Liver (tissue), 9 donors: ENCODE results near the gene ANKDD1B. TPM values are rescaled to one million over a fixed set of nuclear protein-coding genes. Genes with fewer than 3 reads are reported as not detected.

Experiments used
- DNase-seq: peaks from one replicate; pipeline ENCODE4 v3.0.0-alpha.2; 2017; ENCODE audit warnings: low spot score
- H3K27ac ChIP-seq, 2 donors: one replicate each; pipeline ENCODE4 v1.7.0; 2013; ENCODE audit warnings: inconsistent platforms in 2 of 2, low read length in 2 of 2, control low read depth in 1 of 2, low read depth in 1 of 2, mild to moderate bottlenecking in 1 of 2
- H3K27me3 ChIP-seq, 4 donors: one replicate each; pipeline versions ENCODE4 v1.6.1 to v1.7.0; 2013; ENCODE audit warnings: low read length in 3 of 4, inconsistent platforms in 1 of 4, mild to moderate bottlenecking in 1 of 4, moderate library complexity in 1 of 4; ENCODE audit not compliant: control insufficient read depth in 4 of 4, insufficient read depth in 4 of 4
- H3K36me3 ChIP-seq, 4 donors: one replicate each; pipeline versions ENCODE4 v1.6.1 to v1.7.0; 2013; ENCODE audit warnings: low read length in 3 of 4, mild to moderate bottlenecking in 3 of 4, low read depth in 1 of 4, moderate library complexity in 1 of 4; ENCODE audit not compliant: control insufficient read depth in 4 of 4, insufficient read depth in 3 of 4
- H3K4me1 ChIP-seq, 4 donors: one replicate each; pipeline versions ENCODE4 v1.6.1 to v1.7.0; 2013; ENCODE audit warnings: low read length in 3 of 4, mild to moderate bottlenecking in 3 of 4, moderate library complexity in 1 of 4; ENCODE audit not compliant: control insufficient read depth in 4 of 4, insufficient read depth in 4 of 4
- H3K4me3 ChIP-seq, 3 donors: one replicate each; pipeline versions ENCODE4 v1.6.1 to v1.7.0; 2013; ENCODE audit warnings: low read length in 3 of 3, control low read depth in 1 of 3, low read depth in 1 of 3, mild to moderate bottlenecking in 1 of 3
- H3K9ac ChIP-seq, 2 donors: one replicate each; pipeline ENCODE4 v1.7.0; 2013; ENCODE audit warnings: low read length in 2 of 2, mild to moderate bottlenecking in 2 of 2, moderate library complexity in 2 of 2, control low read depth in 1 of 2, low read depth in 1 of 2
- H3K9me3 ChIP-seq, 4 donors: one replicate each; pipeline versions ENCODE4 v1.6.1 to v1.7.0; 2013; ENCODE audit warnings: low read length in 3 of 4; ENCODE audit not compliant: control insufficient read depth in 4 of 4
- CTCF ChIP-seq: fragments of 150-350 bp; IDR thresholded peaks from 2 replicates; pipeline ENCODE4 v1.5.1; 2017; ENCODE audit warnings: improper control_type of control experiment, low read depth, low read length; ENCODE audit not compliant: missing input control
- EGR1 ChIP-seq, 2 donors: IDR thresholded peaks; 2 replicates each; pipeline ENCODE4 v1.6.1; 2016 to 2018; ENCODE audit warnings: antibody characterized with exemption in 2 of 2, low read depth in 2 of 2
- FOXA1 ChIP-seq: IDR thresholded peaks from 2 replicates; pipeline ENCODE4 v1.6.1; 2016; ENCODE audit warnings: antibody characterized with exemption
- FOXA2 ChIP-seq: IDR thresholded peaks from 2 replicates; pipeline ENCODE4 v1.6.1; 2016; ENCODE audit warnings: antibody characterized with exemption
- GABPA ChIP-seq, 2 donors: IDR thresholded peaks in 1 of 2; conservative IDR thresholded peaks in 1 of 2; 2 replicates each; pipeline ENCODE4 v1.6.1; 2016; ENCODE audit warnings: antibody characterized with exemption in 2 of 2, mild to moderate bottlenecking in 1 of 2, moderate library complexity in 1 of 2
- HNF4A ChIP-seq, 2 donors: conservative IDR thresholded peaks; 2 replicates each; pipeline ENCODE4 v1.6.1; 2016; ENCODE audit warnings: antibody characterized with exemption in 2 of 2, mild to moderate bottlenecking in 2 of 2
- HNF4G ChIP-seq: IDR thresholded peaks from 2 replicates; pipeline ENCODE4 v1.6.1; 2016; ENCODE audit warnings: antibody characterized with exemption
- JUND ChIP-seq, 2 donors: IDR thresholded peaks; 2 replicates each; pipeline ENCODE4 v1.6.1; 2016; ENCODE audit warnings: antibody characterized with exemption in 2 of 2
- MAX ChIP-seq: IDR thresholded peaks from 2 replicates; pipeline ENCODE4 v1.6.1; 2016; ENCODE audit warnings: antibody characterized with exemption
- NR2F2 ChIP-seq: IDR thresholded peaks from 2 replicates; pipeline ENCODE4 v1.6.1; 2016; ENCODE audit warnings: antibody characterized with exemption
- RAD21 ChIP-seq, 2 donors: IDR thresholded peaks; 2 replicates each; pipeline ENCODE4 v1.6.1; 2016; ENCODE audit warnings: antibody characterized with exemption in 2 of 2, mild to moderate bottlenecking in 2 of 2
- REST ChIP-seq: IDR thresholded peaks from 2 replicates; pipeline ENCODE4 v1.6.1; 2016; ENCODE audit warnings: antibody characterized with exemption, mild to moderate bottlenecking
- SP1 ChIP-seq: IDR thresholded peaks from 2 replicates; pipeline ENCODE4 v1.6.1; 2018; ENCODE audit warnings: antibody characterized with exemption, mild to moderate bottlenecking
- TAF1 ChIP-seq: conservative IDR thresholded peaks from 2 replicates; pipeline ENCODE4 v1.6.1; 2016; ENCODE audit warnings: antibody characterized with exemption, mild to moderate bottlenecking
- YY1 ChIP-seq: IDR thresholded peaks from 2 replicates; pipeline ENCODE4 v1.6.1; 2016; ENCODE audit warnings: antibody characterized with exemption, mild to moderate bottlenecking
- WGBS: extraction: QIAGEN DNeasy Blood & Tissue Kit; methylation state at CpG from one replicate; pipeline ENCODE4 v1.1.7; 2013; 5-methylcytosine and 5-hydroxymethylcytosine counted together
- polyA plus RNA-seq, 2 donors: library from polyadenylated mRNA; stranded (reverse) in 1 of 2; unstranded in 1 of 2; fragments of 200-250 nt in 1 of 2; fragments of >200 nt in 1 of 2; fragmentation: Nextera tagmentation in 1 of 2; extraction: Ambion mirVana in 1 of 2; gene quantifications; one replicate each; pipeline versions ENCODE4 v1.2.1 to v1.2.3, GENCODE V29; 2013 to 2015
- total RNA-seq, 2 donors: library from RNA; depleted of rRNA; stranded (reverse); fragments of >200 nt; gene quantifications; one replicate each; pipeline ENCODE4 v1.2.3, GENCODE V29; 2014
- TF ChIP-seq, protein P1 (sequence below): IDR thresholded peaks from 2 replicates; pipeline ENCODE4 v1.6.1; 2016; ENCODE audit warnings: antibody characterized with exemption
- donor health status: healthy.
- donor health status: healthy.
- donor health status: healthy.
- donor health status: healthy.
- donor health status: healthy.

Gene ANKDD1B
- total and polyA plus RNA-seq, 4 donors: 0.05 to 1.4 (median 0.52) TPM

GRCh38 chr5:75637949-75638348 is 26.7 kb downstream of the ANKDD1B start:
- DNase-seq: no peak
- Histone ChIP-seq H3K4me3 (no peak overlapping the region), H3K4me1 (no peaks in the 10 kb centered on the region), H3K27ac (no peak overlapping the region), H3K27me3 (no peaks in the 10 kb centered on the region), H3K9me3 (no peaks in the 10 kb centered on the region), H3K9ac (no peak overlapping the region), H3K36me3 (no peaks in the 10 kb centered on the region)
- WGBS: 95% methylated on average over 1 of the region's 1 CpG
- TF ChIP-seq, protein P1, sequence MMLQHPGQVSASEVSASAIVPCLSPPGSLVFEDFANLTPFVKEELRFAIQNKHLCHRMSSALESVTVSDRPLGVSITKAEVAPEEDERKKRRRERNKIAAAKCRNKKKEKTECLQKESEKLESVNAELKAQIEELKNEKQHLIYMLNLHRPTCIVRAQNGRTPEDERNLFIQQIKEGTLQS: no peak
- TF ChIP-seq NR2F2 (no peak), SP1 (no peak)

GRCh38 chr5:75639535-75640311 is 28.5 kb downstream of the ANKDD1B start:
- H3K27ac ChIP-seq: no peak overlapping the region
- no peaks in the 10 kb centered on the region for H3K4me1 ChIP-seq
- H3K9ac ChIP-seq: no peak overlapping the region
- no peaks in the 10 kb centered on the region for H3K36me3 ChIP-seq
- 85% methylated on average over 3 of the region's 3 CpGs for WGBS
- H3K4me3 ChIP-seq: no peak overlapping the region
- TF ChIP-seq RAD21 (IDR thresholded peaks at IDR 0.05) (no peak), MAX (no peak), HNF4A (conservative IDR thresholded peaks at IDR 0.05) (no peak), SP1 (no peak), YY1 (no peak)
- H3K27me3 ChIP-seq: no peaks in the 10 kb centered on the region
- DNase-seq: no peak
- no peaks in the 10 kb centered on the region for H3K9me3 ChIP-seq

GRCh38 chr5:75640395-75640794 is 29.1 kb downstream of the ANKDD1B start:
- TF ChIP-seq HNF4A (conservative IDR thresholded peaks at IDR 0.05) (no peak), NR2F2 (no peak), REST (no peak), FOXA2 (no peak), TAF1 (no peak), CTCF (no peak), JUND (IDR thresholded peaks at IDR 0.05) (no peak), RAD21 (IDR thresholded peaks at IDR 0.05) (no peak), EGR1 (IDR thresholded peaks at IDR 0.05; ENCODE audit: low read depth in 2 of 2) (no peak), MAX (no peak), GABPA (IDR thresholded peaks at IDR 0.05 in 1 of 2, conservative IDR thresholded peaks at IDR 0.05 in 1 of 2) (no peak), HNF4G (no peak), FOXA1 (no peak)
- TF ChIP-seq, protein P1: no peak
- DNase-seq: no peak
- no peaks in the 10 kb centered on the region for H3K4me1 ChIP-seq
- no peak overlapping the region for H3K9ac ChIP-seq
- no peaks in the 10 kb centered on the region for H3K36me3 ChIP-seq
- no peaks in the 10 kb centered on the region for H3K27me3 ChIP-seq
- no peak overlapping the region for H3K4me3 ChIP-seq
- no peak overlapping the region for H3K27ac ChIP-seq
- no peaks in the 10 kb centered on the region for H3K9me3 ChIP-seq
